Neural crest cell (in vitro differentiated cells): Measurements from ENCODE around the gene CCDC112. TPM values are rescaled to one million over a fixed set of nuclear protein-coding genes. Genes with fewer than 3 reads are reported as not detected.
"Not testable (repeated sequence)": the region's sequence is repeated elsewhere in the genome, so short reads cannot be mapped to it uniquely, and the experiment has no call there.

Experiments
- DNase-seq: peaks from one replicate; pipeline ENCODE4 v3.0.0; 2021; ENCODE audit warnings: low read depth, mixed read lengths, low spot score
- H3K27ac Mint-ChIP-seq: one replicate; pipeline ENCODE4 v1.8.0; 2021; ENCODE audit warnings: mild to moderate bottlenecking, mixed read lengths; ENCODE audit not compliant: unreplicated experiment
- H3K27me3 Mint-ChIP-seq: 2 replicates; pipeline ENCODE4 v1.8.0; 2021; ENCODE audit warnings: low read depth, mild to moderate bottlenecking, mixed read lengths
- H3K36me3 Mint-ChIP-seq: 2 replicates; pipeline ENCODE4 v1.8.0; 2021; ENCODE audit warnings: low read depth, mild to moderate bottlenecking, mixed read lengths
- H3K4me1 Mint-ChIP-seq: 2 replicates; pipeline ENCODE4 v1.8.0; 2021; ENCODE audit warnings: mixed read lengths
- H3K4me3 Mint-ChIP-seq: one replicate; pipeline ENCODE4 v1.8.0; 2021; ENCODE audit warnings: mild to moderate bottlenecking, mixed read lengths
- H3K9me3 Mint-ChIP-seq: 2 replicates; pipeline ENCODE4 v1.8.0; 2021; ENCODE audit warnings: mixed read lengths
- total RNA-seq: library from RNA; stranded (reverse); gene quantifications from 2 replicates; pipeline ENCODE4 v1.2.1, GENCODE V29; 2021
- TF ChIP-seq, protein P1 (sequence below): fragments of 200-600 bp; sonication (generic); conservative IDR thresholded peaks from 2 replicates; pipeline ENCODE4 v1.5.0; 2021; ENCODE audit warnings: antibody characterized with exemption, mild to moderate bottlenecking

CCDC112 gene
- total RNA-seq, 1 donor from 2014 or later, result 11.0 TPM

- peaks cover 17% of the 10 kb centered on the region for H3K4me1 Mint-ChIP-seq
- H3K9me3 Mint-ChIP-seq, result no peaks in the 10 kb centered on the region
- H3K27me3 Mint-ChIP-seq, result no peaks in the 10 kb centered on the region
- H3K27ac Mint-ChIP-seq, result no peak overlapping the region
- H3K4me3 Mint-ChIP-seq, result no peak overlapping the region
- no peak for DNase-seq
- TF ChIP-seq, protein P1, sequence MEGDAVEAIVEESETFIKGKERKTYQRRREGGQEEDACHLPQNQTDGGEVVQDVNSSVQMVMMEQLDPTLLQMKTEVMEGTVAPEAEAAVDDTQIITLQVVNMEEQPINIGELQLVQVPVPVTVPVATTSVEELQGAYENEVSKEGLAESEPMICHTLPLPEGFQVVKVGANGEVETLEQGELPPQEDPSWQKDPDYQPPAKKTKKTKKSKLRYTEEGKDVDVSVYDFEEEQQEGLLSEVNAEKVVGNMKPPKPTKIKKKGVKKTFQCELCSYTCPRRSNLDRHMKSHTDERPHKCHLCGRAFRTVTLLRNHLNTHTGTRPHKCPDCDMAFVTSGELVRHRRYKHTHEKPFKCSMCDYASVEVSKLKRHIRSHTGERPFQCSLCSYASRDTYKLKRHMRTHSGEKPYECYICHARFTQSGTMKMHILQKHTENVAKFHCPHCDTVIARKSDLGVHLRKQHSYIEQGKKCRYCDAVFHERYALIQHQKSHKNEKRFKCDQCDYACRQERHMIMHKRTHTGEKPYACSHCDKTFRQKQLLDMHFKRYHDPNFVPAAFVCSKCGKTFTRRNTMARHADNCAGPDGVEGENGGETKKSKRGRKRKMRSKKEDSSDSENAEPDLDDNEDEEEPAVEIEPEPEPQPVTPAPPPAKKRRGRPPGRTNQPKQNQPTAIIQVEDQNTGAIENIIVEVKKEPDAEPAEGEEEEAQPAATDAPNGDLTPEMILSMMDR, result no peak
- no peaks in the 10 kb centered on the region for H3K36me3 Mint-ChIP-seq
These were observed 34.4 kb upstream of the CCDC112 start for GRCh38 chr5:115330830-115331229.

DNA sequence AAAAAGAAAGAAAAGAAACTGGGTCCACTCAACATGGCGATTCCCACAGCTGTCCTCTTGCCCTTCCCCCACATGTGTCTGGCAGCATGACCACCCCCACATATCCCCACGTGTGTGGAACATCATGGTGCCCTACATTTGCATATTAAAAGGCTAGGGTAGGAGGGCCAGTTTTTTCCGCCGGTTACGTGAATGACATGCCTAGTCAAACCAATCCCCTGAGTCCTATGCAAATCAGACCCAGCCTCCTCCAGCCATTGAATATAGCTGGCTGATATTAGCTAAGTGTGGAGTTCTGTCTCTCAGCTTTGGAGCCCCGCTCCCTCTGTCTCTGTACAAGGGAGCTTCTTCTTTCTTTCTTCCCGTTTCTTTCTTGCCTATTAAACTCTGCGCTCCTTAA is 33.0 kb upstream of the CCDC112 start:
- Mint-ChIP-seq H3K36me3 (no peaks in the 10 kb centered on the region), H3K4me1 (peaks cover 17% of the 10 kb centered on the region), H3K27ac (no peak overlapping the region), H3K4me3 (no peak overlapping the region), H3K27me3 (no peaks in the 10 kb centered on the region), H3K9me3 (no peaks in the 10 kb centered on the region)
- TF ChIP-seq, protein P1, result no peak
- DNase-seq, result no peak

GRCh38 chr5:115328617-115329274 is 32.3 kb upstream of the CCDC112 start:
- not testable (repeated sequence) for DNase-seq, H3K4me3 Mint-ChIP-seq, H3K27me3 Mint-ChIP-seq, H3K36me3 Mint-ChIP-seq, H3K9me3 Mint-ChIP-seq, H3K27ac Mint-ChIP-seq
- peaks cover 17% of the 10 kb centered on the region for H3K4me1 Mint-ChIP-seq

GRCh38 chr5:115325296-115325959 is 29.0 kb upstream of the CCDC112 start:
- Mint-ChIP-seq H3K4me1 (peaks cover 17% of the 10 kb centered on the region), H3K27me3 (no peaks in the 10 kb centered on the region), H3K9me3 (peaks cover 2% of the 10 kb centered on the region), H3K4me3 (no peak overlapping the region), H3K27ac (no peak overlapping the region), H3K36me3 (no peaks in the 10 kb centered on the region)
- TF ChIP-seq, protein P1, result no peak
- DNase-seq, result no peak

- no peak for DNase-seq
- Mint-ChIP-seq H3K4me1 (peaks cover 9% of the 10 kb centered on the region), H3K4me3 (no peak overlapping the region), H3K9me3 (peaks cover 2% of the 10 kb centered on the region), H3K27me3 (no peaks in the 10 kb centered on the region), H3K36me3 (no peaks in the 10 kb centered on the region), H3K27ac (no peak overlapping the region)
- TF ChIP-seq, protein P1, result no peak
These were observed 27.6 kb upstream of the CCDC112 start for GRCh38 chr5:115324021-115324420.

GRCh38 chr5:115322729-115323128 is 26.3 kb upstream of the CCDC112 start:
- Mint-ChIP-seq H3K27ac (no peak overlapping the region), H3K4me3 (no peak overlapping the region), H3K4me1 (no peaks in the 10 kb centered on the region), H3K9me3 (peaks cover 2% of the 10 kb centered on the region), H3K36me3 (no peaks in the 10 kb centered on the region), H3K27me3 (no peaks in the 10 kb centered on the region)
- DNase-seq, result no peak
- TF ChIP-seq, protein P1, result no peak
